Neural cell (in vitro differentiated cells): ENCODE data around the gene SLC24A3. TPM values are rescaled to one million over a fixed set of nuclear protein-coding genes. Genes with fewer than 3 reads are reported as not detected.

Experiments used
- H2AFZ ChIP-seq: fragments of 200-600, 300-800 bp; sonication (generic), shearing (Covaris generic); 2 replicates; pipeline ENCODE4 v1.6.0; 2014; ENCODE audit warnings: low read depth, mild to moderate bottlenecking, antibody characterized with exemption, low read length, moderate library complexity
- H3F3A ChIP-seq: fragments of 200-600 bp; shearing (Covaris generic); 2 replicates; pipeline ENCODE4 v1.6.1; 2016; ENCODE audit warnings: mild to moderate bottlenecking, moderate library complexity, mixed read lengths, antibody characterized with exemption, low read length; ENCODE audit not compliant: insufficient read depth, poor library complexity, severe bottlenecking
- H3K27ac ChIP-seq: fragments of 200-600, 300-800 bp; sonication (generic), shearing (Covaris generic); 2 replicates; pipeline ENCODE4 v1.5.1; 2014; ENCODE audit warnings: mild to moderate bottlenecking, low read length, moderate library complexity
- H3K27me3 ChIP-seq: fragments of 300-800, 200-600 bp; sonication (generic), shearing (Covaris generic); 2 replicates; pipeline ENCODE4 v1.6.0; 2014; ENCODE audit warnings: mild to moderate bottlenecking, low read depth, low read length, moderate library complexity; ENCODE audit not compliant: insufficient read depth
- H3K36me3 ChIP-seq: fragments of 300-800, 200-600 bp; sonication (generic), shearing (Covaris generic); 2 replicates; pipeline ENCODE4 v1.5.1; 2014; ENCODE audit warnings: mild to moderate bottlenecking, antibody characterized with exemption, low read length, moderate library complexity; ENCODE audit not compliant: insufficient read depth
- H3K4me2 ChIP-seq: fragments of 300-800, 200-600 bp; sonication (generic), shearing (Covaris generic); 2 replicates; pipeline ENCODE4 v1.6.0; 2014; ENCODE audit warnings: mild to moderate bottlenecking, low read length
- H3K4me3 ChIP-seq: fragments of 300-800, 200-600 bp; sonication (generic), shearing (Covaris generic); 2 replicates; pipeline ENCODE4 v1.5.1; 2014; ENCODE audit warnings: mild to moderate bottlenecking, low read length, moderate library complexity
- H3K79me2 ChIP-seq: fragments of 200-600 bp; shearing (Covaris generic); replicated peaks from 2 replicates; pipeline ENCODE4 v1.6.0; 2014; ENCODE audit warnings: mild to moderate bottlenecking, low read length, moderate library complexity; ENCODE audit not compliant: insufficient read depth
- H3K9ac ChIP-seq: fragments of 300-800, 200-600 bp; sonication (generic), shearing (Covaris generic); 2 replicates; pipeline ENCODE4 v1.6.1; 2016; ENCODE audit warnings: mild to moderate bottlenecking, low read length, mixed read lengths
- H3K9me2 ChIP-seq: fragments of 200-600 bp; shearing (Covaris generic); 2 replicates; pipeline ENCODE4 v1.6.1; 2016; ENCODE audit warnings: mild to moderate bottlenecking, low read length, mixed read lengths; ENCODE audit not compliant: insufficient read depth
- H3K9me3 ChIP-seq: fragments of 200-600, 300-800 bp; sonication (generic), shearing (Covaris generic); 2 replicates; pipeline ENCODE4 v1.6.1; 2016; ENCODE audit warnings: mild to moderate bottlenecking, mixed run types, low read length, moderate library complexity, mixed read lengths
- H4K20me1 ChIP-seq: fragments of 200-600 bp; shearing (Covaris generic); 2 replicates; pipeline ENCODE4 v1.6.1; 2016; ENCODE audit warnings: mild to moderate bottlenecking, mixed run types; ENCODE audit not compliant: insufficient read depth
- EP300 ChIP-seq: fragments of 450-650 bp; conservative IDR thresholded peaks from 2 replicates; pipeline ENCODE4 v1.6.1; 2014; ENCODE audit warnings: antibody characterized with exemption, mild to moderate bottlenecking, moderate library complexity; ENCODE audit not compliant: poor library complexity, severe bottlenecking
- EZH2 ChIP-seq: fragments of 200-600, 300-800 bp; shearing (Covaris generic), sonication (generic); IDR thresholded peaks from 2 replicates; pipeline ENCODE4 v1.6.1; 2014; ENCODE audit warnings: antibody characterized with exemption, low read length, borderline replicate concordance, mild to moderate bottlenecking; ENCODE audit not compliant: insufficient read depth, poor library complexity, severe bottlenecking
- MXI1 ChIP-seq: fragments of 450-650 bp; conservative IDR thresholded peaks from 2 replicates; pipeline ENCODE4 v1.6.1; 2014; ENCODE audit warnings: antibody characterized with exemption, mild to moderate bottlenecking; ENCODE audit not compliant: poor library complexity, severe bottlenecking
- POLR2AphosphoS5 ChIP-seq: IDR thresholded peaks from 2 replicates; pipeline ENCODE4 v1.6.1; 2012
- RAD21 ChIP-seq: fragments of 450-650 bp; conservative IDR thresholded peaks from 2 replicates; pipeline ENCODE4 v1.6.1; 2014; ENCODE audit warnings: antibody characterized with exemption, mild to moderate bottlenecking, moderate library complexity
- SMC3 ChIP-seq: fragments of 450-650 bp; conservative IDR thresholded peaks from 2 replicates; pipeline ENCODE4 v1.6.1; 2014; ENCODE audit warnings: antibody characterized with exemption, mild to moderate bottlenecking, moderate library complexity; ENCODE audit not compliant: poor library complexity
- TAF1 ChIP-seq: IDR thresholded peaks from 2 replicates; pipeline ENCODE4 v1.6.1; 2012; ENCODE audit warnings: low read depth
- polyA plus RNA-seq: library from polyadenylated mRNA; depleted of rRNA; stranded (reverse); fragments of >200 nt; gene quantifications from 2 replicates; pipeline ENCODE4 v1.2.3, GENCODE V29; 2014
- TF ChIP-seq, protein P1 (sequence below): IDR thresholded peaks from 2 replicates; pipeline ENCODE4 v1.6.1; 2012; ENCODE audit warnings: borderline replicate concordance
- TF ChIP-seq, protein P2 (sequence below): fragments of 450-650 bp; IDR thresholded peaks from 2 replicates; pipeline ENCODE4 v1.5.1; 2014; ENCODE audit warnings: antibody characterized with exemption, mild to moderate bottlenecking, moderate library complexity; ENCODE audit not compliant: poor library complexity, severe bottlenecking

Gene SLC24A3
- polyA plus RNA-seq, 1 donor from 2014 or later, result 6.5 TPM

GRCh38 chr20:19269737-19270340, 57.4 kb downstream of the SLC24A3 start:
- H3F3A ChIP-seq, result no peaks in the 10 kb centered on the region
- no peaks in the 10 kb centered on the region for H3K79me2 ChIP-seq
- no peaks in the 10 kb centered on the region for H3K27me3 ChIP-seq
- no peaks in the 10 kb centered on the region for H3K9me2 ChIP-seq
- no peaks in the 10 kb centered on the region for H3K9me3 ChIP-seq
- H3K9ac ChIP-seq, result no peak overlapping the region
- no peak overlapping the region for H3K4me2 ChIP-seq
- no peaks in the 10 kb centered on the region for H4K20me1 ChIP-seq
- no peak for TF ChIP-seq POLR2AphosphoS5
- TF ChIP-seq, protein P1, sequence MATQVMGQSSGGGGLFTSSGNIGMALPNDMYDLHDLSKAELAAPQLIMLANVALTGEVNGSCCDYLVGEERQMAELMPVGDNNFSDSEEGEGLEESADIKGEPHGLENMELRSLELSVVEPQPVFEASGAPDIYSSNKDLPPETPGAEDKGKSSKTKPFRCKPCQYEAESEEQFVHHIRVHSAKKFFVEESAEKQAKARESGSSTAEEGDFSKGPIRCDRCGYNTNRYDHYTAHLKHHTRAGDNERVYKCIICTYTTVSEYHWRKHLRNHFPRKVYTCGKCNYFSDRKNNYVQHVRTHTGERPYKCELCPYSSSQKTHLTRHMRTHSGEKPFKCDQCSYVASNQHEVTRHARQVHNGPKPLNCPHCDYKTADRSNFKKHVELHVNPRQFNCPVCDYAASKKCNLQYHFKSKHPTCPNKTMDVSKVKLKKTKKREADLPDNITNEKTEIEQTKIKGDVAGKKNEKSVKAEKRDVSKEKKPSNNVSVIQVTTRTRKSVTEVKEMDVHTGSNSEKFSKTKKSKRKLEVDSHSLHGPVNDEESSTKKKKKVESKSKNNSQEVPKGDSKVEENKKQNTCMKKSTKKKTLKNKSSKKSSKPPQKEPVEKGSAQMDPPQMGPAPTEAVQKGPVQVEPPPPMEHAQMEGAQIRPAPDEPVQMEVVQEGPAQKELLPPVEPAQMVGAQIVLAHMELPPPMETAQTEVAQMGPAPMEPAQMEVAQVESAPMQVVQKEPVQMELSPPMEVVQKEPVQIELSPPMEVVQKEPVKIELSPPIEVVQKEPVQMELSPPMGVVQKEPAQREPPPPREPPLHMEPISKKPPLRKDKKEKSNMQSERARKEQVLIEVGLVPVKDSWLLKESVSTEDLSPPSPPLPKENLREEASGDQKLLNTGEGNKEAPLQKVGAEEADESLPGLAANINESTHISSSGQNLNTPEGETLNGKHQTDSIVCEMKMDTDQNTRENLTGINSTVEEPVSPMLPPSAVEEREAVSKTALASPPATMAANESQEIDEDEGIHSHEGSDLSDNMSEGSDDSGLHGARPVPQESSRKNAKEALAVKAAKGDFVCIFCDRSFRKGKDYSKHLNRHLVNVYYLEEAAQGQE, result no peak
- no peak overlapping the region for H2AFZ ChIP-seq
- no peaks in the 10 kb centered on the region for H3K36me3 ChIP-seq
- no peak overlapping the region for H3K27ac ChIP-seq
- no peak overlapping the region for H3K4me3 ChIP-seq

DNA sequence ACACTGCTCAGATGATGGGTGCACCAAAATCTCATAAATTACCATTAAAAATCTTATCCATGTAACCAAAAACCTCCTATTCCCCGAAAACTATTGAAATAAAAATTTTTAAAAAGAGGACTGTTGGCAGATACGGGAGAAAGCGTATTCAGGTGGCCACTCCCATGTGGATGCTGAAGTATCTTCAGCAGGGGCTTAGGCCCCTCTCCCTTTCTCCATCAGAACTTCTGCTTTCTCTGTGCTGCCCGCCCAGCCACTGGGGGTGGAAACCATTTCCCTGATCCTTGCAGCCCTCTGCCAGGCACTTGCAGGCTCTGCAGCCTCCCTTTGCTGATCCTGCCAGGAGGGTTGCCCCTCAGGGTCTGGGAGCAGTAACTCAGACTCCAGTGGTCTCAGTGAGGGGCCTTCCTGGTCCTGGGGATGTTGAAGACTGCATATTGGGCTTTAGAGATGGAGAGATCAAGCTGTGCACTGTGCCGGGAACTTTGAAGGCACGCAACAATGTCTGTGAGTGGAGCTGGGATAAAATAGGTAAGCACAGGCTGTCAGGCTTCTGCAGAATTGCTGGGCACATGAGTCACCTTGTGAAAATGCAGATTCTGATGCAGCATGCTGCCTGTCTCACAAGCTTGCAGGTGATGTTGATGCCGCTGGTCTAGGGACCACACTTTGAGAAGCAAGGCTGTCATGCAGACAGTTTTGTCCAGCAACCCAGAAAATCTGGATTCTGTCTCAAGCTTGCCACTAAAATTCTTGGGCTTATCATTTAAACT, 59.6 kb downstream of the SLC24A3 start:
- H3K9me3 ChIP-seq, result no peaks in the 10 kb centered on the region
- no peaks in the 10 kb centered on the region for H3K27me3 ChIP-seq
- no peaks in the 10 kb centered on the region for H4K20me1 ChIP-seq
- no peaks in the 10 kb centered on the region for H3F3A ChIP-seq
- TF ChIP-seq, protein P1, result no peak
- TF ChIP-seq EZH2 (no peak), TAF1 (no peak), POLR2AphosphoS5 (no peak), EP300 (no peak), SMC3 (no peak), MXI1 (no peak), RAD21 (no peak)
- TF ChIP-seq, protein P2, sequence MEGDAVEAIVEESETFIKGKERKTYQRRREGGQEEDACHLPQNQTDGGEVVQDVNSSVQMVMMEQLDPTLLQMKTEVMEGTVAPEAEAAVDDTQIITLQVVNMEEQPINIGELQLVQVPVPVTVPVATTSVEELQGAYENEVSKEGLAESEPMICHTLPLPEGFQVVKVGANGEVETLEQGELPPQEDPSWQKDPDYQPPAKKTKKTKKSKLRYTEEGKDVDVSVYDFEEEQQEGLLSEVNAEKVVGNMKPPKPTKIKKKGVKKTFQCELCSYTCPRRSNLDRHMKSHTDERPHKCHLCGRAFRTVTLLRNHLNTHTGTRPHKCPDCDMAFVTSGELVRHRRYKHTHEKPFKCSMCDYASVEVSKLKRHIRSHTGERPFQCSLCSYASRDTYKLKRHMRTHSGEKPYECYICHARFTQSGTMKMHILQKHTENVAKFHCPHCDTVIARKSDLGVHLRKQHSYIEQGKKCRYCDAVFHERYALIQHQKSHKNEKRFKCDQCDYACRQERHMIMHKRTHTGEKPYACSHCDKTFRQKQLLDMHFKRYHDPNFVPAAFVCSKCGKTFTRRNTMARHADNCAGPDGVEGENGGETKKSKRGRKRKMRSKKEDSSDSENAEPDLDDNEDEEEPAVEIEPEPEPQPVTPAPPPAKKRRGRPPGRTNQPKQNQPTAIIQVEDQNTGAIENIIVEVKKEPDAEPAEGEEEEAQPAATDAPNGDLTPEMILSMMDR, result no peak
- H2AFZ ChIP-seq, result no peak overlapping the region
- no peak overlapping the region for H3K4me3 ChIP-seq
- H3K79me2 ChIP-seq, result no peaks in the 10 kb centered on the region
- H3K36me3 ChIP-seq, result no peaks in the 10 kb centered on the region
- H3K27ac ChIP-seq, result no peak overlapping the region
- no peak overlapping the region for H3K9ac ChIP-seq
- H3K9me2 ChIP-seq, result no peaks in the 10 kb centered on the region
- no peak overlapping the region for H3K4me2 ChIP-seq
